ENCODE data around the gene DPCD.

The DPCD gene

DNA sequence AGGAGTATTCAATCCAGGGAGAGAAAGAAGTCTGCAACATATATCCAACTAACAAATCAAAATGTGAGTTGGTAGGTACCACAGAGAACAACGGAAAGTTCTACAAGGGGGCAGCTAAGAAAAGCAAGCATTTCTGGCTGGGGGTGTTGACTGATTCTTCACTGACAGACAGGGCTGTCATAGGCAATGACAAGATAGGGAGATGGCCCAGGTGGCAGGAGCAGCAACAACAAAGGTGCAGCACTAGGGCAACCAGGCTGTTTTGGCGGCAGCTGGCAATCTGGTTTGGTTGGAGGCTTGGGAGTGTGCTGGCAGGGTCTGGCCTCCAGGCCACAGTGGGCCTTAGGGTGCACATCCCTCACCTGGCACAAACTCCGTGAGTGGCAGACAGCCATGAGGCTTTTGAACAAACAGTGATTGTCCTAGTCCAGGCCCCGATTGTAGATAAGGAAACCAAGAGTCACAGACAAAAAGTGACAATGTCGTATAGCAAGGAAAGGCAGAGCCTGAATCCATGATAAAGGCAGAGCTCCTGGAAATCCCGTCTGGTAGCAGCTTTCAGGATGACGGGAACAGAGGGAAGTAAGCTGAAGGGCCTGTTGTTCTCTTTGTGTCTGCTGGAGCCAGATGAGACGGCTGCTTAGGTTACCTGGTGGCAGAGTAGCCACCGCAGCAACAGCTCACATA, 28.4 kb downstream of the DPCD start:
- TF ChIP-seq, protein P1, sequence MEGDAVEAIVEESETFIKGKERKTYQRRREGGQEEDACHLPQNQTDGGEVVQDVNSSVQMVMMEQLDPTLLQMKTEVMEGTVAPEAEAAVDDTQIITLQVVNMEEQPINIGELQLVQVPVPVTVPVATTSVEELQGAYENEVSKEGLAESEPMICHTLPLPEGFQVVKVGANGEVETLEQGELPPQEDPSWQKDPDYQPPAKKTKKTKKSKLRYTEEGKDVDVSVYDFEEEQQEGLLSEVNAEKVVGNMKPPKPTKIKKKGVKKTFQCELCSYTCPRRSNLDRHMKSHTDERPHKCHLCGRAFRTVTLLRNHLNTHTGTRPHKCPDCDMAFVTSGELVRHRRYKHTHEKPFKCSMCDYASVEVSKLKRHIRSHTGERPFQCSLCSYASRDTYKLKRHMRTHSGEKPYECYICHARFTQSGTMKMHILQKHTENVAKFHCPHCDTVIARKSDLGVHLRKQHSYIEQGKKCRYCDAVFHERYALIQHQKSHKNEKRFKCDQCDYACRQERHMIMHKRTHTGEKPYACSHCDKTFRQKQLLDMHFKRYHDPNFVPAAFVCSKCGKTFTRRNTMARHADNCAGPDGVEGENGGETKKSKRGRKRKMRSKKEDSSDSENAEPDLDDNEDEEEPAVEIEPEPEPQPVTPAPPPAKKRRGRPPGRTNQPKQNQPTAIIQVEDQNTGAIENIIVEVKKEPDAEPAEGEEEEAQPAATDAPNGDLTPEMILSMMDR (IDR thresholded peaks at IDR 0.05; ENCODE audit: insufficient read depth, missing control alignments) = no peak
- no peak for DNase-seq (ENCODE audit: insufficient read length, low spot score)
- FAIRE-seq = no peak

DNA sequence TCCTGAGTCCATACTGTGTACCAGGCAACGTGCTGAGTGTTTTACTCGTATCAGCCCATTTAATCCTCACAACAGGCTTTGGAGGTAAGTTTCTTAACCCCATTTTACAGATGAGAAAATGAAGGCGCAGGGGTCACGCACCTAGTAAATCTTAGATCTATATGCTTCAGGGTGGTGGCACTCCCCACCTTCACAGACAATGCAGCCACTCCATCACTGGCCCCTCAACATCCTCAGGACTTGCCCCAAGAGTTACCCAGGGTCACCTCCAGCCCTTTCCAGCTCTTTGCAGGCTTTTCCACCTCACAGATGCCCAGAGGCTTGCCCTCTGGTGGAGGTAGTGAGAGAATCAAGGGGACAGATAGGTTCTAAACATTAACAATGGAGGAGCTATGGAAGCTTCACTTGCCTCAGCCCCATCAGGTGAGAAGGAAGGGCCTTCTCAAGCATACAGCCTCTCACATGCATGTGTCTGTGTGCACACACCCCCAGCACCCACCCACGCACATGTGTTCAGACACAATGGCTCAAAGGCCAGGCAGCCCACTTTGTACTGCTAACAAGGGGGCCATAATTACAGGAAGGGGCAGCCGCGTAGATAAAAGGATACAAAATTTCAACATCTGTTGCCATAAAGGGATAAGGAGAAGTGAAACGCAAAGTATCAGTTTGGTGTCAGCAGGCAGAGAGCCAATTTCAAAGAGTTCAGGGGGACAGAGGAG, 29.1 kb downstream of the DPCD start:
- TF ChIP-seq, protein P1 (IDR thresholded peaks at IDR 0.05; ENCODE audit: insufficient read depth, missing control alignments) = peak; percentile 23
- no peak for DNase-seq (ENCODE audit: insufficient read length, low spot score)
- no peak for FAIRE-seq

GRCh38 chr10:101617824-101618568, 29.9 kb downstream of the DPCD start:
- FAIRE-seq (no peak), DNase-seq (ENCODE audit: insufficient read length, low spot score) (no peak)
- TF ChIP-seq, protein P1 (IDR thresholded peaks at IDR 0.05; ENCODE audit: insufficient read depth, missing control alignments) = no peak

GRCh38 chr10:101618871-101619270, 30.8 kb downstream of the DPCD start:
- no peak for FAIRE-seq
- TF ChIP-seq, protein P1 (IDR thresholded peaks at IDR 0.05; ENCODE audit: insufficient read depth, missing control alignments) = no peak
- DNase-seq (ENCODE audit: insufficient read length, low spot score) = no peak

DNA sequence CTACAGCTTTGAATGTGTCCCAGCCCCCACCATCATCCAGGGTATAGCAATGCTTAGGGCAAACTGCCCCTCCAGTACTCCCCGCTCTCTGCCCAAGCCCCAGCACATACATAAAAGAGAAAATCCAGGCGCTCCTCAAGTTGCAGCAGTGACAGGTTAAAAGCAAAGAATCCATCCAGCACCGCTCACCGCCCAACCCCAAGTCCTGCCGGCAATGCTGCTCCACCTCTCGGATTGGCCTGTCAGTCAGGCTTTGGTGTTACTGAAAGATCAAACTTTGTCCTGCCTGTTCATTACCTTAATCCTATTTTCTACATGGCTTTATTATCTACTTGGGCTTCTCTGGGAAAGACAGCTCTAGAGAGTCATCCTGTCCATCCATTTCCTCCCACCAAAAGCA, 31.9 kb downstream of the DPCD start:
- FAIRE-seq = peak; percentile 32
- TF ChIP-seq, protein P1 (IDR thresholded peaks at IDR 0.05; ENCODE audit: insufficient read depth, missing control alignments) = no peak
- DNase-seq (ENCODE audit: insufficient read length, low spot score) = peak; percentile 63

GRCh38 chr10:101623528-101623927, 35.4 kb downstream of the DPCD start:
- DNase-seq (ENCODE audit: insufficient read length, low spot score) (no peak), FAIRE-seq (no peak)
- TF ChIP-seq, protein P1 (IDR thresholded peaks at IDR 0.05; ENCODE audit: insufficient read depth, missing control alignments) = no peak
